HepG2 (cell line): ENCODE measurements around the gene CCNQ. TPM values are rescaled to one million over a fixed set of nuclear protein-coding genes. Genes with fewer than 3 reads are reported as not detected.

Experiments
- ATAC-seq: fragments of 200-7000 bp; cut with Tn5 transposase; 3 replicates; pipeline ENCODE4 v1.9.1; 2020; ENCODE audit warnings: mild to moderate bottlenecking, moderate library complexity
- BruUV-seq: library from RNA; stranded (reverse); fragments of 400-500 nt; replicated peaks from 2 replicates; lab custom pipeline; 2021; lab: Mats Ljungman, UMichigan
- CTCF ChIA-PET: fragments of 300-600 bp; formaldehyde crosslinking; extraction: SDS; loops from one replicate; lab custom pipeline; 2021; ENCODE audit warnings: low total read pairs, inconsistent platforms, low intra/inter-chr PET ratio; lab: Yijun Ruan, JAX
- POLR2A ChIA-PET: fragments of 350-600 bp; sonication (Branson Sonifier 250); formaldehyde crosslinking; loops from one replicate; lab custom pipeline; 2020; ENCODE audit warnings: antibody characterized with exemption, inconsistent platforms; lab: Yijun Ruan, JAX
- DNase-seq: peaks from one replicate; pipeline ENCODE4 v3.0.0-alpha.2; 2015; ENCODE audit warnings: low spot score
- FAIRE-seq: peaks from 3 replicates; lab custom pipeline; 2011; peaks lifted over from hg19 to GRCh38; lab: Jason Lieb, UNC
- H2AFZ ChIP-seq: one replicate; pipeline ENCODE4 v1.6.1; 2011; ENCODE audit warnings: low read length, inconsistent platforms
- H3K27ac ChIP-seq: fragments of 300-600 bp; 3 replicates; pipeline ENCODE4 v1.8.0; 2011; ENCODE audit warnings: mixed run types, mild to moderate bottlenecking, mixed read lengths, low read length, inconsistent platforms; ENCODE audit not compliant: insufficient read depth; ENCODE audit errors: extremely low read length
- H3K27me3 ChIP-seq, 2 experiments: fragments of 200-600 bp in 1 of 2; 2 replicates in 1 of 2; 3 replicates in 1 of 2; pipeline versions ENCODE4 v1.6.0 to v1.8.0; 2011; ENCODE audit warnings: low read length in 2 of 2, mild to moderate bottlenecking in 2 of 2, moderate library complexity in 2 of 2, inconsistent platforms in 1 of 2; ENCODE audit not compliant: insufficient read depth in 2 of 2, control insufficient read depth in 1 of 2
- H3K36me3 ChIP-seq, 2 experiments: fragments of 200-600 bp in 1 of 2; replicated peaks in 1 of 2; 2 replicates in 1 of 2; 3 replicates in 1 of 2; pipeline versions ENCODE4 v1.5.1 to v1.8.0; 2011; ENCODE audit warnings: low read length in 2 of 2, inconsistent platforms in 1 of 2; ENCODE audit not compliant: insufficient read depth in 2 of 2, control insufficient read depth in 1 of 2
- H3K4me1 ChIP-seq: 2 replicates; pipeline ENCODE4 v1.5.1; 2012; ENCODE audit warnings: low read length, inconsistent platforms; ENCODE audit not compliant: insufficient read depth
- H3K4me2 ChIP-seq: 2 replicates; pipeline ENCODE4 v1.6.0; 2011; ENCODE audit warnings: low read depth, low read length, inconsistent platforms
- H3K4me3 ChIP-seq, 3 experiments: fragments of 200-600 bp in 1 of 3; sonication (generic), shearing (Covaris generic) in 1 of 3; replicated peaks in 1 of 3; 2 replicates each; pipeline ENCODE4 v1.5.1; 2011 to 2016; ENCODE audit warnings: low read length in 3 of 3, inconsistent platforms in 2 of 3, low read depth in 2 of 3, mild to moderate bottlenecking in 2 of 3, control low read depth in 1 of 3, mixed read lengths in 1 of 3; ENCODE audit not compliant: insufficient read depth in 1 of 3
- H3K79me2 ChIP-seq: one replicate; pipeline ENCODE4 v1.6.1; 2011; ENCODE audit warnings: low read length, inconsistent platforms; ENCODE audit not compliant: insufficient read depth
- H3K9ac ChIP-seq: 2 replicates; pipeline ENCODE4 v1.6.0; 2011; ENCODE audit warnings: mild to moderate bottlenecking, low read depth, low read length, inconsistent platforms; ENCODE audit not compliant: insufficient read depth
- H3K9me3 ChIP-seq: 2 replicates; pipeline ENCODE4 v1.5.1; 2012; ENCODE audit warnings: mild to moderate bottlenecking, low read length
- H4K20me1 ChIP-seq: 2 replicates; pipeline ENCODE4 v1.6.0; 2011; ENCODE audit warnings: inconsistent platforms, mild to moderate bottlenecking, low read length, moderate library complexity; ENCODE audit not compliant: insufficient read depth
- CC2D1A ChIP-seq: sonication (generic); formaldehyde crosslinking; IDR thresholded peaks from 2 replicates; pipeline ENCODE4 v1.8.1; 2023; ENCODE audit warnings: mild to moderate bottlenecking, missing genetic modification reagents
- DMAP1 ChIP-seq: IDR thresholded peaks from 2 replicates; pipeline ENCODE4 v1.6.1; 2016
- DR1 ChIP-seq: sonication (generic); formaldehyde crosslinking; IDR thresholded peaks from 2 replicates; pipeline ENCODE4 v1.8.0; 2021; ENCODE audit warnings: mild to moderate bottlenecking, missing genetic modification reagents, inconsistent platforms
- EP300 ChIP-seq, 3 experiments: sonication (generic) in 1 of 3; formaldehyde crosslinking in 1 of 3; IDR thresholded peaks; 2 replicates each; pipeline versions ENCODE4 v1.5.1 to v1.6.1; 2011 to 2020; ENCODE audit warnings: low read depth in 2 of 3, low read length in 2 of 3, borderline replicate concordance in 1 of 3, improper control_type of control experiment in 1 of 3, mild to moderate bottlenecking in 1 of 3, missing genetic modification reagents in 1 of 3, moderate library complexity in 1 of 3
- HDAC1 ChIP-seq: sonication (generic); formaldehyde crosslinking; IDR thresholded peaks from 2 replicates; pipeline ENCODE4 v1.5.1; 2020; ENCODE audit warnings: mild to moderate bottlenecking, missing genetic modification reagents
- HNRNPK ChIP-seq: fragments of 200-400 bp; formaldehyde crosslinking; IDR thresholded peaks from 2 replicates; pipeline ENCODE4 v1.6.1; 2018; ENCODE audit warnings: low read length, low read depth, moderate library complexity, mild to moderate bottlenecking; ENCODE audit not compliant: poor library complexity, severe bottlenecking
- ZNF7 ChIP-seq: IDR thresholded peaks from 2 replicates; pipeline ENCODE4 v1.6.1; 2016; ENCODE audit warnings: missing biosample characterization, missing genetic modification reagents
- ZNF746 ChIP-seq: sonication (generic); formaldehyde crosslinking; IDR thresholded peaks from 2 replicates; pipeline ENCODE4 v1.8.0; 2022; ENCODE audit warnings: mild to moderate bottlenecking, missing genetic modification reagents
- WGBS: methylation state at CpG from one replicate; pipeline ENCODE4 v1.1.6; 2017; ENCODE audit warnings: low lambda C conversion rate; 5-methylcytosine and 5-hydroxymethylcytosine counted together
- in situ Hi-C: cut with HindIII; loops from 2 replicates; pipeline ENCODE4 v1.10.0; 2017; ENCODE audit warnings: low pct_unique_long_range_greater_than_20kb; ENCODE audit not compliant: extremely low pct_ligation_motif_present
- intact Hi-C: fragments of 100-400 bp; cut with micrococcal nuclease; formaldehyde crosslinking; loops from one replicate; pipeline ENCODE4 v1.10.0; 2022; ENCODE audit not compliant: unreplicated experiment
- polyA plus RNA-seq, 8 experiments: library from polyadenylated mRNA; depleted of rRNA in 3 of 8; stranded (reverse) in 7 of 8; unstranded in 1 of 8; fragments of >200 nt; fragmentation: Illumina TruSeq in 4 of 8; extraction: Trizol in 4 of 8; gene quantifications; 2 replicates each; pipeline versions ENCODE4 v1.2.1 to v1.2.3, GENCODE V29; 2011 to 2016; ENCODE audit warnings: low read depth in 4 of 8, missing spikeins in 1 of 8, mixed read lengths in 1 of 8; ENCODE audit not compliant: insufficient read depth in 1 of 8
- total RNA-seq, 5 experiments: library from RNA; depleted of rRNA; stranded (reverse); fragments of >200 nt; fragmentation: Illumina TruSeq; extraction: Trizol; gene quantifications; 2 replicates each; pipeline ENCODE4 v1.2.3, GENCODE V29; 2016; ENCODE audit warnings: low read depth in 1 of 5
- TF ChIP-seq, protein P1 (sequence below): sonication (generic); formaldehyde crosslinking; IDR thresholded peaks from 2 replicates; pipeline ENCODE4 v1.5.0; 2020; ENCODE audit warnings: missing genetic modification reagents, mild to moderate bottlenecking, borderline replicate concordance
- TF ChIP-seq, protein P2 (sequence below): sonication (generic); formaldehyde crosslinking; IDR thresholded peaks from 2 replicates; pipeline ENCODE4 v1.5.0; 2020; ENCODE audit warnings: mild to moderate bottlenecking, missing genetic modification reagents

The CCNQ gene
- total and polyA plus RNA-seq, 2 of the 13 experiments (the other 11 are each of a cell fraction or from before 2014, with no cell fraction given) = 15.0 to 25.5 TPM

DNA sequence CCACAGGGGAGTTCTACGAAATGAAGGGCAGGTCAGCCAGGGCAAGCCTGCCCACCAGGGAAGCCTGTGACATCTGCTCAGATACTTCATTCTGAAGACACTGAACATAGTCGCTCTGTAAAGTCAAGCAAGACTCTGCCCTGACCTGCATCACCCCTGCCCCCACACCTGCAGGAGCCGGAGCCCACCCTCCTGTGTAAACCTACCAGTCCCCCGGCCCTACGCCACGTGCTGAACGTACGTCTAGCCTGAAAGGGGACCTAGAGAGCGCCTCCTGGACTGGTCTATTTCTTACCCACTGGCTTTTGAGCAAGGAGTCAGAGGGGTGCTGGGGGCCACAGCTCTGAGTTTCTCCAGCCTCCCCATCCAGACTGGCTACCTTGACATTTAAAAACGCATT, 11.6 kb downstream of the CCNQ start:
- in situ Hi-C loops (no loop called here), intact Hi-C loops (no loop called here)
- no peak for FAIRE-seq
- Histone ChIP-seq H3K4me3 (no peak overlapping the region), H3K9ac (no peak overlapping the region), H3K4me2 (no peak overlapping the region), H3K4me1 (peaks cover 11% of the 10 kb centered on the region), H3K9me3 (no peaks in the 10 kb centered on the region), H2AFZ (no peak overlapping the region), H3K27ac (no peak overlapping the region), H3K27me3 (no peaks in the 10 kb centered on the region), H3K36me3 (peaks cover 0 to 7% of the 10 kb centered on the region in 2 experiments; a peak in 1 of 5 replicates), H4K20me1 (no peaks in the 10 kb centered on the region), H3K79me2 (no peaks in the 10 kb centered on the region)
- no TSS peak for BruUV-seq
- CTCF ChIA-PET = no interaction called here
- no CpG with 5 or more reads among the region's 10 CpGs for WGBS
- no peak for TF ChIP-seq ZNF746
- no peak for TF ChIP-seq ZNF7 (CRISPR knock-in tag)
- no peak for TF ChIP-seq DR1 (CRISPR knock-in tag)
- no peak for TF ChIP-seq CC2D1A (CRISPR knock-in tag)
- TF ChIP-seq, protein P1, sequence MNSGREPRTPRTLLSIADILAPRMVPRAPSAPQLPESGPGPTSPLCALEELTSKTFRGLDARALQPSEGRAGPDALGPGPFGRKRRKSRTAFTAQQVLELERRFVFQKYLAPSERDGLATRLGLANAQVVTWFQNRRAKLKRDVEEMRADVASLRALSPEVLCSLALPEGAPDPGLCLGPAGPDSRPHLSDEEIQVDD (CRISPR knock-in tag) = no peak
- no peak for TF ChIP-seq EP300 (IDR thresholded peaks at IDR 0.05; ENCODE audit: low read depth in 2 of 2, low read length in 2 of 2)
- TF ChIP-seq EP300 (CRISPR knock-in tag; IDR thresholded peaks at IDR 0.05; ENCODE audit: borderline replicate concordance) = no peak
- TF ChIP-seq DMAP1 (CRISPR knock-in tag) = no peak
- TF ChIP-seq HDAC1 = no peak
- POLR2A ChIA-PET = no interaction called here
- no peak for ATAC-seq
- DNase-seq = no peak

DNA sequence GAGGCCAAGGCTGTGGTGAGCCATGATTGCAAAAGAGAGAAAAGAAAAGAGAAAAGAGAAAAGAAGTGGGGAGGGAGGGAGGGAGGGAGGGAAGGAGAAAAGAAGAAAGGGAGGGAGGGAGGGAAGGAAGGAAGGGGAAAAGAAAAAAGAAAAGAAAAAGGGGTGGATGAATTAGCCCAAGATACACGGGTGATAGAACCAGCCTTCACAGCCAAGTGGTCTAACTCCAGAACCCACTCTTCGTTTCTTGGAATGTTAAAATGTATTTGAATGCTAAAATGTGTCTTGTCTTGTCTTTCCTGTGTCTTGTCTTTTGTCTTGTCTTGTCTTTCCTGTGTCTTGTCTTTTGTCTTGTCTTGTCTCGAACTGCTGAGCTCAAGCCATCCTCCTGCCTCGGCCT, 13.1 kb downstream of the CCNQ start:
- Histone ChIP-seq H3K4me1 (peaks cover 24% of the 10 kb centered on the region), H3K27ac (no peak overlapping the region), H3K9me3 (no peaks in the 10 kb centered on the region), H3K36me3 (no peaks in the 10 kb centered on the region), H3K4me3 (no peak overlapping the region), H2AFZ (no peak overlapping the region), H3K4me2 (no peak overlapping the region), H3K9ac (no peak overlapping the region), H3K27me3 (peaks cover 0 to 2% of the 10 kb centered on the region in 2 experiments; a peak in 1 of 5 replicates), H3K79me2 (no peaks in the 10 kb centered on the region), H4K20me1 (no peaks in the 10 kb centered on the region)
- ATAC-seq (no peak), FAIRE-seq (no peak), DNase-seq (no peak)
- TF ChIP-seq, protein P2, sequence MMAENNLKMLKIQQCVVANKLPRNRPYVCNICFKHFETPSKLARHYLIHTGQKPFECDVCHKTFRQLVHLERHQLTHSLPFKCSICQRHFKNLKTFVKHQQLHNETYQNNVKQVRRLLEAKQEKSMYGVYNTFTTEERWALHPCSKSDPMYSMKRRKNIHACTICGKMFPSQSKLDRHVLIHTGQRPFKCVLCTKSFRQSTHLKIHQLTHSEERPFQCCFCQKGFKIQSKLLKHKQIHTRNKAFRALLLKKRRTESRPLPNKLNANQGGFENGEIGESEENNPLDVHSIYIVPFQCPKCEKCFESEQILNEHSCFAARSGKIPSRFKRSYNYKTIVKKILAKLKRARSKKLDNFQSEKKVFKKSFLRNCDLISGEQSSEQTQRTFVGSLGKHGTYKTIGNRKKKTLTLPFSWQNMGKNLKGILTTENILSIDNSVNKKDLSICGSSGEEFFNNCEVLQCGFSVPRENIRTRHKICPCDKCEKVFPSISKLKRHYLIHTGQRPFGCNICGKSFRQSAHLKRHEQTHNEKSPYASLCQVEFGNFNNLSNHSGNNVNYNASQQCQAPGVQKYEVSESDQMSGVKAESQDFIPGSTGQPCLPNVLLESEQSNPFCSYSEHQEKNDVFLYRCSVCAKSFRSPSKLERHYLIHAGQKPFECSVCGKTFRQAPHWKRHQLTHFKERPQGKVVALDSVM (CRISPR knock-in tag) = no peak
- TF ChIP-seq HNRNPK = peak; percentile 70
- BruUV-seq = no TSS peak
- intact Hi-C loops = no loop called here
- WGBS = 99% methylated on average over 4 of the region's 4 CpGs
- in situ Hi-C loops = no loop called here
- ChIA-PET CTCF (no interaction called here), POLR2A (no interaction called here)
